H1 (cell line): ENCODE measurements around the gene ZNF423. TPM values are rescaled to one million over a fixed set of nuclear protein-coding genes. Genes with fewer than 3 reads are reported as not detected.

ENCODE experiments used
- CTCF ChIA-PET: fragments of 300-600 bp; sonication (Branson Sonifier 250); formaldehyde crosslinking; loops from one replicate; lab custom pipeline; 2021; ENCODE audit not compliant: partially characterized antibody; lab: Charles Lee
- POLR2A ChIA-PET: fragments of 300-600 bp; sonication (Branson Sonifier 250); formaldehyde crosslinking; loops from one replicate; lab custom pipeline; 2021; ENCODE audit warnings: inconsistent platforms; ENCODE audit not compliant: partially characterized antibody; lab: Charles Lee
- DNase-seq, 2 experiments: peaks; one replicate each; pipeline versions ENCODE4 v3.0.0 to v3.0.0-alpha.2; 2010 to 2022; ENCODE audit warnings: low spot score in 2 of 2, low read depth in 1 of 2, mixed read lengths in 1 of 2
- FAIRE-seq: peaks from 2 replicates; lab custom pipeline; 2011; peaks lifted over from hg19 to GRCh38; lab: Jason Lieb, UNC
- H2AFZ ChIP-seq: 2 replicates; pipeline ENCODE4 v1.8.1; 2012; ENCODE audit warnings: low read length, inconsistent platforms
- H2AK5ac ChIP-seq: 2 replicates; pipeline ENCODE4 v1.6.1; 2013; ENCODE audit warnings: low read depth, low read length
- H2BK120ac ChIP-seq: replicated peaks from 2 replicates; pipeline ENCODE3; 2013; ENCODE audit warnings: low read depth, low read length, inconsistent platforms
- H2BK12ac ChIP-seq: 2 replicates; pipeline ENCODE4 v1.6.1; 2013; ENCODE audit warnings: low read depth, low read length
- H2BK15ac ChIP-seq: 2 replicates; pipeline ENCODE4 v1.6.1; 2013; ENCODE audit warnings: low read length
- H2BK20ac ChIP-seq: 2 replicates; pipeline ENCODE4 v1.6.1; 2013; ENCODE audit warnings: low read length
- H2BK5ac ChIP-seq: 2 replicates; pipeline ENCODE4 v1.6.1; 2013; ENCODE audit warnings: low read depth, low read length
- H3K14ac ChIP-seq: 2 replicates; pipeline ENCODE4 v1.6.1; 2013; ENCODE audit warnings: inconsistent platforms; ENCODE audit not compliant: insufficient read length
- H3K18ac ChIP-seq: 2 replicates; pipeline ENCODE4 v1.6.1; 2013; ENCODE audit warnings: low read length; ENCODE audit errors: extremely low read depth
- H3K23ac ChIP-seq: 2 replicates; pipeline ENCODE4 v1.6.1; 2013; ENCODE audit warnings: inconsistent platforms; ENCODE audit not compliant: insufficient read length
- H3K23me2 ChIP-seq: 2 replicates; pipeline ENCODE4 v1.6.1; 2013; ENCODE audit warnings: low read depth, low read length
- H3K27ac ChIP-seq: 2 replicates; pipeline ENCODE4 v1.6.1; 2011; ENCODE audit warnings: low read depth, low read length, inconsistent platforms
- H3K27me3 ChIP-seq, 4 experiments: replicated peaks in 1 of 4; 1 replicate in 1 of 4; 2 replicates in 3 of 4; pipeline versions ENCODE4 v1.6.1 to v1.8.1; 2011 to 2013; ENCODE audit warnings: low read length in 3 of 4, mild to moderate bottlenecking in 3 of 4, inconsistent platforms in 2 of 4, mixed read lengths in 2 of 4, moderate library complexity in 1 of 4; ENCODE audit not compliant: control insufficient read depth in 3 of 4, insufficient read depth in 3 of 4; ENCODE audit errors: extremely low read depth in 1 of 4
- H3K36me3 ChIP-seq, 4 experiments: 2 replicates each; pipeline versions ENCODE4 v1.6.1 to v1.8.1; 2011 to 2013; ENCODE audit warnings: mild to moderate bottlenecking in 4 of 4, low read length in 3 of 4, moderate library complexity in 2 of 4, control low read depth in 1 of 4, inconsistent platforms in 1 of 4; ENCODE audit not compliant: insufficient read depth in 4 of 4, control insufficient read depth in 2 of 4
- H3K4ac ChIP-seq: replicated peaks from 2 replicates; pipeline ENCODE3; 2013; ENCODE audit warnings: low read length, low read depth, mixed read lengths, inconsistent platforms; ENCODE audit not compliant: insufficient read length
- H3K4me1 ChIP-seq, 4 experiments: replicated peaks in 1 of 4; 1 replicate in 1 of 4; 2 replicates in 3 of 4; pipeline versions ENCODE4 v1.6.1 to v1.8.1; 2011 to 2013; ENCODE audit warnings: low read length in 3 of 4, inconsistent platforms in 2 of 4, mixed read lengths in 1 of 4; ENCODE audit not compliant: insufficient read depth in 4 of 4, control insufficient read depth in 3 of 4
- H3K4me2 ChIP-seq, 2 experiments: 2 replicates each; pipeline versions ENCODE4 v1.6.1 to v1.8.1; 2011 to 2013; ENCODE audit warnings: low read depth in 2 of 2, low read length in 2 of 2, control low read depth in 1 of 2, inconsistent platforms in 1 of 2, mild to moderate bottlenecking in 1 of 2; ENCODE audit not compliant: insufficient read depth in 1 of 2
- H3K4me3 ChIP-seq, 4 experiments: fragments of 200-600, 300-600 bp in 1 of 4; sonication (generic), shearing (Covaris generic), sonication (Bioruptor Twin) in 1 of 4; 2 replicates each; pipeline versions ENCODE4 v1.5.1 to v1.8.1; 2011 to 2016; ENCODE audit warnings: low read length in 4 of 4, low read depth in 3 of 4, control low read depth in 2 of 4, inconsistent platforms in 2 of 4, mild to moderate bottlenecking in 2 of 4, mixed read lengths in 1 of 4, moderate library complexity in 1 of 4; ENCODE audit not compliant: insufficient read depth in 2 of 4; ENCODE audit errors: extremely low read depth in 1 of 4
- H3K56ac ChIP-seq: replicated peaks from 2 replicates; pipeline ENCODE3; 2013; ENCODE audit warnings: low read depth, mild to moderate bottlenecking, mixed read lengths, low read length, inconsistent platforms; ENCODE audit not compliant: insufficient read length
- H3K79me1 ChIP-seq: 2 replicates; pipeline ENCODE4 v1.6.1; 2013; ENCODE audit warnings: low read depth, low read length, control low read depth
- H3K79me2 ChIP-seq, 2 experiments: 2 replicates each; pipeline versions ENCODE4 v1.6.1 to v1.8.1; 2012 to 2013; ENCODE audit warnings: low read length in 2 of 2, mild to moderate bottlenecking in 2 of 2, inconsistent platforms in 1 of 2; ENCODE audit not compliant: insufficient read depth in 2 of 2, control insufficient read depth in 1 of 2
- H3K9ac ChIP-seq, 4 experiments: replicated peaks in 1 of 4; 1 replicate in 1 of 4; 2 replicates in 3 of 4; pipeline versions ENCODE4 v1.6.1 to v1.8.1; 2011 to 2013; ENCODE audit warnings: low read depth in 3 of 4, low read length in 3 of 4, control low read depth in 2 of 4, mild to moderate bottlenecking in 2 of 4, moderate library complexity in 2 of 4, inconsistent platforms in 1 of 4; ENCODE audit errors: extremely low read depth in 1 of 4
- H3K9me3 ChIP-seq, 2 experiments: 2 replicates each; pipeline versions ENCODE4 v1.6.1 to v1.8.1; 2012 to 2013; ENCODE audit warnings: mild to moderate bottlenecking in 2 of 2, moderate library complexity in 2 of 2, control low read depth in 1 of 2, inconsistent platforms in 1 of 2, low read depth in 1 of 2, low read length in 1 of 2, mixed read lengths in 1 of 2; ENCODE audit not compliant: insufficient read depth in 2 of 2
- H4K20me1 ChIP-seq, 2 experiments: replicated peaks in 1 of 2; 2 replicates each; pipeline versions ENCODE3 to v1.8.1; 2011 to 2013; ENCODE audit warnings: inconsistent platforms in 2 of 2, low read length in 2 of 2, mild to moderate bottlenecking in 1 of 2; ENCODE audit not compliant: insufficient read depth in 2 of 2, control insufficient read depth in 1 of 2
- H4K5ac ChIP-seq: 2 replicates; pipeline ENCODE4 v1.6.1; 2013; ENCODE audit warnings: low read length, low read depth, mixed read lengths, inconsistent platforms; ENCODE audit not compliant: insufficient read length
- H4K8ac ChIP-seq: 2 replicates; pipeline ENCODE4 v1.8.0; 2013; ENCODE audit warnings: mild to moderate bottlenecking, moderate library complexity, low read length, inconsistent platforms; ENCODE audit not compliant: insufficient read depth; ENCODE audit errors: extremely low read depth
- H4K91ac ChIP-seq: replicated peaks from 2 replicates; pipeline ENCODE3; 2013; ENCODE audit warnings: low read length, mixed read lengths, inconsistent platforms; ENCODE audit not compliant: insufficient read length
- ATF2 ChIP-seq: IDR thresholded peaks from 2 replicates; pipeline ENCODE4 v1.6.1; 2012; ENCODE audit warnings: low read length, inconsistent platforms
- GABPA ChIP-seq: IDR thresholded peaks from 2 replicates; pipeline ENCODE4 v1.6.1; 2011; ENCODE audit warnings: mild to moderate bottlenecking, low read length, moderate library complexity, borderline replicate concordance; ENCODE audit not compliant: insufficient read depth
- JUND ChIP-seq: IDR thresholded peaks from 2 replicates; pipeline ENCODE4 v1.6.1; 2011; ENCODE audit warnings: mild to moderate bottlenecking, improper control_type of control experiment, low read length
- KDM4A ChIP-seq: IDR thresholded peaks from one replicate; pipeline ENCODE4 v1.7.1; 2012; ENCODE audit warnings: low read depth, mild to moderate bottlenecking, moderate library complexity, low read length, inconsistent platforms; ENCODE audit not compliant: severe bottlenecking
- MAFK ChIP-seq: IDR thresholded peaks from 2 replicates; pipeline ENCODE4 v1.6.1; 2012; ENCODE audit warnings: low read depth, mild to moderate bottlenecking, improper control_type of control experiment, low read length
- NRF1 ChIP-seq: IDR thresholded peaks from 2 replicates; pipeline ENCODE4 v1.6.1; 2011; ENCODE audit warnings: mild to moderate bottlenecking, low read depth, low read length, improper control_type of control experiment
- RNF2 ChIP-seq: fragments of 200-900, 300-1000 bp; sonication (generic); IDR thresholded peaks from 2 replicates; pipeline ENCODE4 v1.7.1; 2016; ENCODE audit warnings: borderline replicate concordance, low read depth, mild to moderate bottlenecking, antibody characterized with exemption, low read length; ENCODE audit not compliant: poor library complexity, severe bottlenecking; ENCODE audit errors: missing control alignments
- SIX5 ChIP-seq: IDR thresholded peaks from 2 replicates; pipeline ENCODE4 v1.6.1; 2011; ENCODE audit warnings: mild to moderate bottlenecking, low read depth, low read length
- TAF7 ChIP-seq: optimal IDR thresholded peaks from 2 replicates; pipeline ENCODE3; 2011; ENCODE audit warnings: low read depth, mild to moderate bottlenecking, inconsistent platforms, low read length, moderate library complexity, borderline replicate concordance
- TCF12 ChIP-seq: IDR thresholded peaks from 2 replicates; pipeline ENCODE4 v1.6.1; 2011; ENCODE audit warnings: low read depth, mild to moderate bottlenecking, low read length
- TEAD4 ChIP-seq: IDR thresholded peaks from 2 replicates; pipeline ENCODE4 v1.6.1; 2012; ENCODE audit warnings: low read depth, low read length, inconsistent platforms, mixed read lengths
- WGBS, 2 experiments: shearing (Covaris generic) in 1 of 2; methylation state at CpG; one replicate each; pipeline versions ENCODE4 v1.1.6 to v1.1.7; 2013 to 2015; ENCODE audit warnings: low lambda C conversion rate in 2 of 2, mixed read lengths in 2 of 2, inconsistent platforms in 1 of 2, low coverage in 1 of 2, missing lambda C conversion rate in 1 of 2; ENCODE audit not compliant: insufficient replicate concordance in 2 of 2, insufficient coverage in 1 of 2, insufficient read length in 1 of 2; ENCODE audit errors: extremely low coverage in 1 of 2, missing lambda C conversion rate in 1 of 2; 5-methylcytosine and 5-hydroxymethylcytosine counted together
- polyA plus RNA-seq, 7 experiments: library from polyadenylated mRNA; depleted of rRNA in 3 of 7; stranded (reverse) in 5 of 7; unstranded in 2 of 7; fragments of >200 nt in 5 of 7; fragments of 200-250 nt in 2 of 7; gene quantifications; 1 replicate in 5 of 7; 2 replicates in 1 of 7; 4 replicates in 1 of 7; pipeline versions ENCODE4 v1.2.1 to v1.2.3, GENCODE V29; 2011 to 2013; ENCODE audit warnings: missing spikeins in 2 of 7, mixed read lengths in 2 of 7
- total RNA-seq: library from RNA; stranded (reverse); fragmentation: NEBNext Ultra II Directional; extraction: Animal tissue kit (Norgen Biotek cat#: 25700); gene quantifications from 2 replicates; pipeline ENCODE4 v1.2.1, GENCODE V29; 2021

Gene ZNF423
- total and polyA plus RNA-seq, 2 of the 8 experiments (the other 6 are each of a cell fraction or from before 2014, with no cell fraction given) = 38.2 to 52.3 TPM

GRCh38 chr16:49471038-49471727 lies 384.7 kb downstream of the ZNF423 start:
- no peaks in the 10 kb centered on the region for H3K9me3 ChIP-seq
- H2BK5ac ChIP-seq = no peak overlapping the region
- H2BK120ac ChIP-seq = no peak overlapping the region
- H2BK12ac ChIP-seq = no peak overlapping the region
- no peak overlapping the region for H3K23ac ChIP-seq
- no peak overlapping the region for H2AK5ac ChIP-seq
- no peak overlapping the region for H4K8ac ChIP-seq
- no peak overlapping the region for H2AFZ ChIP-seq
- H3K4me1 ChIP-seq = no peaks in the 10 kb centered on the region; a peak in 1 of 7 replicates
- H3K9ac ChIP-seq = no peak overlapping the region
- no peak overlapping the region for H4K5ac ChIP-seq
- no peak overlapping the region for H2BK15ac ChIP-seq
- FAIRE-seq (no peak), DNase-seq (peak in 1 of 2 experiments; percentile 14)
- no peak overlapping the region for H3K56ac ChIP-seq
- H3K36me3 ChIP-seq = no peaks in the 10 kb centered on the region
- H3K27me3 ChIP-seq = peaks cover 0 to 7% (median 3%) of the 10 kb centered on the region in 4 experiments; a peak in 3 of 7 replicates
- H3K79me2 ChIP-seq = no peaks in the 10 kb centered on the region
- no peak overlapping the region for H3K4me2 ChIP-seq
- H3K4me3 ChIP-seq = no peak overlapping the region
- no peak overlapping the region for H3K18ac ChIP-seq
- ChIA-PET CTCF (interaction anchor here (0.6 to 2.1 kb wide), 9 partner anchors 11 to 121 kb away, joined by 3 to 8 read pairs (median 4); no protein-coding TSS in a partner anchor), POLR2A (no interaction called here)
- no peaks in the 10 kb centered on the region for H4K20me1 ChIP-seq
- H2BK20ac ChIP-seq = no peak overlapping the region
- H3K79me1 ChIP-seq = no peaks in the 10 kb centered on the region
- H3K23me2 ChIP-seq = 0 out of 2 replicates have a peak, but pooled peaks cover 3% of the 10 kb centered on the region
- H3K14ac ChIP-seq = no peak overlapping the region
- H4K91ac ChIP-seq = no peak overlapping the region
- WGBS, 2 experiments = 86% methylated on average over 11 of the region's 11 CpGs; no CpG with 5 or more reads in 1 of the 2 experiments
- H3K27ac ChIP-seq = no peak overlapping the region
- no peak overlapping the region for H3K4ac ChIP-seq
- TF ChIP-seq NRF1 (no peak), TAF7 (no peak), ATF2 (no peak), MAFK (no peak), SIX5 (no peak), RNF2 (no peak), TCF12 (no peak), KDM4A (no peak), TEAD4 (no peak), GABPA (no peak), JUND (no peak)
